ENCODE data around the gene EPHB2.

Gene EPHB2

GRCh38 chr1:22722901-22723550 lies 12.4 kb downstream of the EPHB2 start:
- DNase-seq (ENCODE audit: low spot score), result no peak

- DNase-seq (ENCODE audit: low spot score), result no peak
Observed at GRCh38 chr1:22727873-22728272, 17.2 kb downstream of the EPHB2 start.

GRCh38 chr1:22728751-22729399 lies 18.2 kb downstream of the EPHB2 start:
- no peak for DNase-seq (ENCODE audit: low spot score)

GRCh38 chr1:22729400-22729773 lies 18.7 kb downstream of the EPHB2 start:
- no peak for DNase-seq (ENCODE audit: low spot score)

GRCh38 chr1:22729912-22730311 lies 19.3 kb downstream of the EPHB2 start:
- no peak for DNase-seq (ENCODE audit: low spot score)

GRCh38 chr1:22731924-22732720 lies 21.5 kb downstream of the EPHB2 start:
- no peak for DNase-seq (ENCODE audit: low spot score)

GRCh38 chr1:22733643-22734042 lies 23.0 kb downstream of the EPHB2 start:
- DNase-seq (ENCODE audit: low spot score), result no peak

GRCh38 chr1:22736501-22737080 lies 26.0 kb downstream of the EPHB2 start:
- no peak for DNase-seq (ENCODE audit: low spot score)

GRCh38 chr1:22737374-22738068 lies 26.9 kb downstream of the EPHB2 start:
- DNase-seq (ENCODE audit: low spot score), result no peak

GRCh38 chr1:22738069-22738435 lies 27.4 kb downstream of the EPHB2 start:
- DNase-seq (ENCODE audit: low spot score), result no peak

- no peak for DNase-seq (ENCODE audit: low spot score)
Observed at GRCh38 chr1:22738522-22738921, 27.9 kb downstream of the EPHB2 start.

- no peak for DNase-seq (ENCODE audit: low spot score)
Observed at GRCh38 chr1:22739648-22740385, 29.2 kb downstream of the EPHB2 start.

GRCh38 chr1:22741118-22741517 lies 30.5 kb downstream of the EPHB2 start:
- DNase-seq (ENCODE audit: low spot score), result no peak

GRCh38 chr1:22745669-22746585 lies 35.3 kb downstream of the EPHB2 start:
- DNase-seq (ENCODE audit: low spot score), result no peak

GRCh38 chr1:22747021-22747734 lies 36.5 kb downstream of the EPHB2 start:
- no peak for DNase-seq (ENCODE audit: low spot score)

GRCh38 chr1:22747735-22748073 lies 37.1 kb downstream of the EPHB2 start:
- no peak for DNase-seq (ENCODE audit: low spot score)

GRCh38 chr1:22749503-22749902 lies 38.9 kb downstream of the EPHB2 start:
- no peak for DNase-seq (ENCODE audit: low spot score)

- DNase-seq (ENCODE audit: low spot score), result no peak
Observed at GRCh38 chr1:22749919-22750684, 39.5 kb downstream of the EPHB2 start.

- DNase-seq (ENCODE audit: low spot score), result no peak
Observed at GRCh38 chr1:22750685-22751051, 40.0 kb downstream of the EPHB2 start.
